ENCODE measurements around the gene RPS3. TPM values are rescaled to one million over a fixed set of nuclear protein-coding genes. Genes with fewer than 3 reads are reported as not detected.

RPS3 gene
- polyA plus RNA-seq, 1 experiment = 3,005 TPM

DNA sequence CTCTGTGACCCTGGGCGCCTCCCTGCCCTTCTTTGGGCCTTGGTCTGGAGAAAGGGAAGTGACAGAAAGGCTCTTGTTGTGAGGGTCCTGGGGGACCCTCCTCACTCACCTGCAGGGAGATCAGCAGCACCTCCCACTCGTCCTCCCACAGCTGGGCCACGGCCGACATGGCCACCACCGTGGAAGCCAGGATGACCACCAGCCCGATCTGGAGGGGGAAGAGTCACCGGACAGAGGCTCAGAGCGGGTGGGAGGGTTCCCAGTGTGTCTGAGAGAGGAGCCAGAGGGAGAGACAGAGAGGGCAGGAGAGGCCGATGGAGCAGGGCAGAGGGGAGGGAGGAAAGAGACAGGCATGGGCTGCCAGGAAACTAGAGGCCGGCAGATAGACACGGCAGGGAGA, 50.5 kb downstream of the RPS3 start:
- POLR2A ChIA-PET = no interaction called here
- DNase-seq (ENCODE audit: low read depth) = no peak
- Histone ChIP-seq H3K4me3 (ENCODE audit: low read depth, low read length) (no peak overlapping the region), H3K36me3 (ENCODE audit: control insufficient read depth, insufficient read depth, low read length) (no peaks in the 10 kb centered on the region), H3K27me3 (ENCODE audit: control insufficient read depth, insufficient read depth, low read length) (no peaks in the 10 kb centered on the region; the same call in 1 of the 2 replicates)
- TF ChIP-seq, protein P1, sequence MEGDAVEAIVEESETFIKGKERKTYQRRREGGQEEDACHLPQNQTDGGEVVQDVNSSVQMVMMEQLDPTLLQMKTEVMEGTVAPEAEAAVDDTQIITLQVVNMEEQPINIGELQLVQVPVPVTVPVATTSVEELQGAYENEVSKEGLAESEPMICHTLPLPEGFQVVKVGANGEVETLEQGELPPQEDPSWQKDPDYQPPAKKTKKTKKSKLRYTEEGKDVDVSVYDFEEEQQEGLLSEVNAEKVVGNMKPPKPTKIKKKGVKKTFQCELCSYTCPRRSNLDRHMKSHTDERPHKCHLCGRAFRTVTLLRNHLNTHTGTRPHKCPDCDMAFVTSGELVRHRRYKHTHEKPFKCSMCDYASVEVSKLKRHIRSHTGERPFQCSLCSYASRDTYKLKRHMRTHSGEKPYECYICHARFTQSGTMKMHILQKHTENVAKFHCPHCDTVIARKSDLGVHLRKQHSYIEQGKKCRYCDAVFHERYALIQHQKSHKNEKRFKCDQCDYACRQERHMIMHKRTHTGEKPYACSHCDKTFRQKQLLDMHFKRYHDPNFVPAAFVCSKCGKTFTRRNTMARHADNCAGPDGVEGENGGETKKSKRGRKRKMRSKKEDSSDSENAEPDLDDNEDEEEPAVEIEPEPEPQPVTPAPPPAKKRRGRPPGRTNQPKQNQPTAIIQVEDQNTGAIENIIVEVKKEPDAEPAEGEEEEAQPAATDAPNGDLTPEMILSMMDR (IDR thresholded peaks at IDR 0.05; ENCODE audit: insufficient read depth, low read depth, low read length) = no peak
- CTCF ChIA-PET = interaction anchor here (3.3 to 7.3 kb wide), 2 partner anchors 73 to 82 kb away, joined by 9 to 56 read pairs; no protein-coding TSS in a partner anchor

DNA sequence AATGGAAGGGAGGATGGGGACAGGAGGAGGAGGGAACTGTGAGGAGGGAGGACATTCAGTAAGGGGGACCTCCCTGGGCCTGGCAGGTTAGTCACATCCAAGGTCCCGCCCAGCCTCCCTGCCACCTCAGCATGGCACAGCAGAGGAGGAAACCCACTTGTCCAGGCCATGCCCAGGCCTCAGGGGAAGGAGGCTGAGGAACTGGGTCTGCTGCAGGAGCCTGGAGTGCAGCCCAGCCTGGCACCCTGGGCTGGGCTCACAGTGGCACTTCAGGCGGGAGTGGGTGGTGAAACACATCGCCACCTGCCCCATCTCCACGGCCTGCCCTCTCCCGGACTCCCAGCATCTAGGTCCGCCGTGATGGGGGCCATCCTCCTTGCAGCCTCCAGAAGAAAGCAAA, 50.9 kb downstream of the RPS3 start:
- DNase-seq (ENCODE audit: low read depth) = no peak
- ChIA-PET POLR2A (no interaction called here), CTCF (interaction anchor here (3.3 to 7.3 kb wide), 2 partner anchors 73 to 82 kb away, joined by 9 to 56 read pairs; no protein-coding TSS in a partner anchor)
- H3K4me3 ChIP-seq (ENCODE audit: low read depth, low read length) = no peak overlapping the region
- no peaks in the 10 kb centered on the region for H3K36me3 ChIP-seq (ENCODE audit: control insufficient read depth, insufficient read depth, low read length)
- no peaks in the 10 kb centered on the region; the same call in 1 of the 2 replicates for H3K27me3 ChIP-seq (ENCODE audit: control insufficient read depth, insufficient read depth, low read length)
- TF ChIP-seq, protein P1 (IDR thresholded peaks at IDR 0.05; ENCODE audit: insufficient read depth, low read depth, low read length) = no peak

DNA sequence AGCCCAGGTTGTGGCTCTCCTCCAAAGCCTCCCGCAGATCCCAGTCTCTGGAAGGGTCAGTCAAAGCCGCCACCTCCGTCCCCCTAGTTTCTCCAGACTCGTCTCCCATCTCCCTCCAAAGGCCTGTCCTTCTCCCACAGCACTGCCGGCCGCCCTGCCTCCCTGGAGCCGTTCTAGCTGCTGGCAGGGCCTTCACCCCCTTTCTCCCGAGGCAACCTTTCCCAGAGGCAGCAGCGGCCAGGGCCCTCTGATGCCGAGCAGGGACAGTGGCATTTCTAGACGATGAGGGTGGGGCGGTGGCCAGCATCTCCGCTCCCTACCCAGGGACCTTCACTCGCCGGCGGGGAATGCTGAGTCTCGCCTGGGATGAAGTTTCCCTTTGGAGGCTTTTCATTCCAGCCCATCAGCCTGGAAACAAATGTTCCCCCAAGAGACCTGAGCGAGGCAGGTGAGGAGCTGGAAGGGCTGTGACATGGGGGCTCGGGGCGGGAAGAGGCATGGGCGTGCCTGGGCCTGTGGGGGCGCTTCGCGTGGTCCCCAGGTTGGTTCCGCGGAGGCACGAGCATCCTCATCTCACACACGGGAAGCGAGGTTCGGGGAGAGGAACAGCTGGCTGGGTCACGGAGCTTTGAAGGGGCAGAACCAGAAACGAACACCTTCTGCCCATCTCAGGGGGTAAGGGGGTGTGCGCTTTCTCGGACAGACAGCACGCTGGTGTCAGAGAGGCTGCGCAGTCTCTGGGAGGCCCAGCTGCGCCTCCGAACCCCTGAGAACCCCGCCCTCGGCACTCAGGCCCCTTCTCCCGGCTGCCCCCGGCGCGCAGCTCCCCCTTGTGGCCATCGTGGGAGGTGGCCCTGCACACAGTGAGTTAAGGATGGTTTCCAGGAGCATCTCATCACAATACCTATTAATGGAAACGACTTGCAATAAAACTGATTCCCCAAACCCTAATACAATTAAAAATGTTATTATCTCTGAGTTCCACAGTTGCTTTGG, 51.8 kb downstream of the RPS3 start:
- CTCF ChIA-PET = interaction anchor here (0.8 to 7.3 kb wide), 11 partner anchors 12 to 93 kb away, joined by 3 to 56 read pairs (median 4); partner anchors contain the start of gene GDPD5
- no peak overlapping the region for H3K4me3 ChIP-seq (ENCODE audit: low read depth, low read length)
- H3K27me3 ChIP-seq (ENCODE audit: control insufficient read depth, insufficient read depth, low read length) = no peaks in the 10 kb centered on the region; the same call in 1 of the 2 replicates
- POLR2A ChIA-PET = no interaction called here
- H3K36me3 ChIP-seq (ENCODE audit: control insufficient read depth, insufficient read depth, low read length) = no peaks in the 10 kb centered on the region; the same call in 1 of the 2 replicates
- no peak for DNase-seq (ENCODE audit: low read depth)
- TF ChIP-seq, protein P1 (IDR thresholded peaks at IDR 0.05; ENCODE audit: insufficient read depth, low read depth, low read length) = peak; percentile 57

DNA sequence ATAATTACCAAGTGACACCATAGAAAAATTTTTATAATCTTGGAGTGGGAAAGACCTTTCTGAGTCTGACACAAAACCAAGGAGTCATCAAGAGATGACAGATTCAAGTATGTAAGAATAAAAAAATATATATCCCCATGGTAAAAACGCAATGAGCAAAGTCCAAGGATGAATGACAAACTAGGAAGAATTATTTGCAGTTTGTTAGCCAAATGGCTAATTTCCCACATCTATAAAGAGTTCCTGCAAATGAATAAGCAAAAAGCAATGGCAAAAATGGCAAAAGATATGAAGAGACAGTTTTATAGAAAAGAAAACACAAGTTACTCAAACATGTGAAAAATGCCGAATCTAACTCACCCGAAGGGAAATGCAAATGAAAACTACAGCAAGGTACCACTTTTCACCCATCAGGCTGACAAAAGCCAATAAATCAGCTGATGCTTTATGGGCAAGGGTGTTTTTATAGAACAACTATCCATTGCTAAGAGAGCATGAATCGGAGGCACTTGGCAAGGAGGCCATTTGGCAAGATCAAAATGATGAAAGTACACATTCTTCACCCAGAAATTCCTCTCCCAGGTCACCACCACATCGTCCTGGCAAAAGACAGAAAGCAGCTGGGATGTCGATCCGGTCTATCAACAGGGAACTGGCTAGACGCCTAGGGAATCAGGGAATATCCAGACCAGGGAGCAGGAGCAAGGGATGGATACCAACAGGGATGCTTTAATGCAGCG, 54.8 kb downstream of the RPS3 start:
- ChIA-PET CTCF (interaction anchor here (0.7 to 7.3 kb wide), 5 partner anchors 9 to 78 kb away, joined by 3 to 56 read pairs (median 7); partner anchors contain the start of gene GDPD5), POLR2A (no interaction called here)
- TF ChIP-seq, protein P1 (IDR thresholded peaks at IDR 0.05; ENCODE audit: insufficient read depth, low read depth, low read length) = no peak
- Histone ChIP-seq H3K4me3 (ENCODE audit: low read depth, low read length) (no peak overlapping the region), H3K36me3 (ENCODE audit: control insufficient read depth, insufficient read depth, low read length) (peaks cover 1% of the 10 kb centered on the region), H3K27me3 (ENCODE audit: control insufficient read depth, insufficient read depth, low read length) (no peaks in the 10 kb centered on the region; the same call in 1 of the 2 replicates)
- DNase-seq (ENCODE audit: low read depth) = peak; percentile 68

Data from BJ (cell line).